HG03025 (cell line): ENCODE measurements around the gene MYOF.
"Not testable (repeated sequence)": the region's sequence is repeated elsewhere in the genome, so short reads cannot be mapped to it uniquely, and the experiment has no call there.

Experiments used
- ATAC-seq: cut with Tn5 transposase; IDR thresholded peaks from one replicate; pipeline ENCODE4 v1.9.1; 2021; ENCODE audit warnings: mild to moderate bottlenecking, moderate library complexity; ENCODE audit not compliant: unreplicated experiment, low FRiP score

The MYOF gene

GRCh38 chr10:93478873-93479272, 3.3 kb downstream of the MYOF start:
- no peak for ATAC-seq

- no peak for ATAC-seq
These were observed 5.4 kb downstream of the MYOF start for GRCh38 chr10:93476756-93477155.

- ATAC-seq: no peak
These were observed 6.3 kb downstream of the MYOF start for GRCh38 chr10:93475871-93476270.

GRCh38 chr10:93475227-93475626, 6.9 kb downstream of the MYOF start:
- no peak for ATAC-seq

GRCh38 chr10:93473804-93474472, 8.2 kb downstream of the MYOF start:
- no peak for ATAC-seq

GRCh38 chr10:93473161-93473560, 9.0 kb downstream of the MYOF start:
- ATAC-seq: no peak

- ATAC-seq: no peak
These were observed 11.0 kb downstream of the MYOF start for GRCh38 chr10:93471110-93471651.

- no peak for ATAC-seq
These were observed 12.7 kb downstream of the MYOF start for GRCh38 chr10:93469454-93469853.

- no peak for ATAC-seq
These were observed 13.5 kb downstream of the MYOF start for GRCh38 chr10:93468461-93469213.

GRCh38 chr10:93467635-93468034, 14.5 kb downstream of the MYOF start:
- ATAC-seq: not testable (repeated sequence)

GRCh38 chr10:93465806-93466675, 16.1 kb downstream of the MYOF start:
- no peak for ATAC-seq

GRCh38 chr10:93464776-93465388, 17.3 kb downstream of the MYOF start:
- ATAC-seq: no peak

GRCh38 chr10:93463723-93464476, 18.2 kb downstream of the MYOF start:
- no peak for ATAC-seq

GRCh38 chr10:93462881-93463280, 19.3 kb downstream of the MYOF start:
- no peak for ATAC-seq

GRCh38 chr10:93462371-93462770, 19.8 kb downstream of the MYOF start:
- ATAC-seq: no peak

- ATAC-seq: no peak
These were observed 20.3 kb downstream of the MYOF start for GRCh38 chr10:93461807-93462178.

- no peak for ATAC-seq
These were observed 20.9 kb downstream of the MYOF start for GRCh38 chr10:93461109-93461806.

- no peak for ATAC-seq
These were observed 22.7 kb downstream of the MYOF start for GRCh38 chr10:93459466-93459865.

- ATAC-seq: no peak
These were observed 23.3 kb downstream of the MYOF start for GRCh38 chr10:93458821-93459257.
